DND-41 (cell line): ENCODE data around the gene PPP2R2D.

Experiments used
- CTCF ChIP-seq: IDR thresholded peaks from 2 replicates; pipeline ENCODE4 v1.5.1; 2012; ENCODE audit warnings: borderline replicate concordance, low read length, moderate library complexity, mild to moderate bottlenecking; ENCODE audit not compliant: poor library complexity, severe bottlenecking; ENCODE audit errors: extremely low read depth
- EZH2 ChIP-seq: IDR thresholded peaks from 3 replicates; pipeline ENCODE4 v1.6.1; 2012; ENCODE audit warnings: borderline replicate concordance, low read depth, mild to moderate bottlenecking, moderate library complexity, low read length, inconsistent platforms; ENCODE audit not compliant: severe bottlenecking

DNA sequence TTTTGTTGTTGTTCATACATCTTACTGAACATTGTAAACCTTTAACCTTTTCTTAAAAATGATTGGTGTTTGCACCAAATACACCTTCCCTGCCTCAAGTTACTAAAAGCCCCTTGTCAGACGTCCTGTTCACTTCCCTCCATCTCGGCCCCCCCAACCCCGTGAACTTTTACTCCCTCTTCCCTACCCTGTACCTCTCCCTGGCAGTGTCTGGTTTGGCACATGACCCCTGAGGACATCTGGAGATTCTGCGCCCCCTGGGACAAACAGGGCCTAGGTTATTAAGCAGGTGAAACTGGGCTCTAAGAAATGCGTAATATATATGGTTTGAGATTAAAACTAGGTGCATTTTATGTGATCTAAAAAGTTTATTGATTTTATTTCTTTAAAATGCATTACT is 1.4 kb downstream of the PPP2R2D start:
- TF ChIP-seq CTCF (no peak), EZH2 (no peak)
